Activated naive CD8-positive, alpha-beta T cell treated with anti-CD3 and anti-CD28 coated beads, Interleukin-2, amount 50 U/mL, for 24 hours (primary cell): Measurements from ENCODE around the gene WBP2.
A peak's percentile ranks its signal among the peaks of the same experiment; 100 is the strongest.

Experiments used
- ATAC-seq: fragments of 150-1000 bp; cut with Tn5 transposase; one replicate; pipeline ENCODE4 v1.10.0; 2021
- DNase-seq: peaks from one replicate; pipeline ENCODE4 v3.0.0; 2021
- H3K27ac Mint-ChIP-seq: one replicate; pipeline ENCODE4 v1.8.0; 2021; ENCODE audit warnings: mild to moderate bottlenecking, mixed read lengths
- H3K27me3 Mint-ChIP-seq: one replicate; pipeline ENCODE4 v1.8.0; 2021; ENCODE audit warnings: mixed read lengths
- H3K36me3 Mint-ChIP-seq: one replicate; pipeline ENCODE4 v1.8.0; 2021; ENCODE audit warnings: low read depth, mixed read lengths
- H3K4me1 Mint-ChIP-seq: one replicate; pipeline ENCODE4 v1.8.0; 2021; ENCODE audit warnings: mixed read lengths
- H3K4me3 Mint-ChIP-seq: one replicate; pipeline ENCODE4 v1.8.0; 2021; ENCODE audit warnings: mild to moderate bottlenecking, moderate library complexity, mixed read lengths
- H3K9me3 Mint-ChIP-seq: one replicate; pipeline ENCODE4 v1.8.0; 2021; ENCODE audit warnings: mixed read lengths

The WBP2 gene

DNA sequence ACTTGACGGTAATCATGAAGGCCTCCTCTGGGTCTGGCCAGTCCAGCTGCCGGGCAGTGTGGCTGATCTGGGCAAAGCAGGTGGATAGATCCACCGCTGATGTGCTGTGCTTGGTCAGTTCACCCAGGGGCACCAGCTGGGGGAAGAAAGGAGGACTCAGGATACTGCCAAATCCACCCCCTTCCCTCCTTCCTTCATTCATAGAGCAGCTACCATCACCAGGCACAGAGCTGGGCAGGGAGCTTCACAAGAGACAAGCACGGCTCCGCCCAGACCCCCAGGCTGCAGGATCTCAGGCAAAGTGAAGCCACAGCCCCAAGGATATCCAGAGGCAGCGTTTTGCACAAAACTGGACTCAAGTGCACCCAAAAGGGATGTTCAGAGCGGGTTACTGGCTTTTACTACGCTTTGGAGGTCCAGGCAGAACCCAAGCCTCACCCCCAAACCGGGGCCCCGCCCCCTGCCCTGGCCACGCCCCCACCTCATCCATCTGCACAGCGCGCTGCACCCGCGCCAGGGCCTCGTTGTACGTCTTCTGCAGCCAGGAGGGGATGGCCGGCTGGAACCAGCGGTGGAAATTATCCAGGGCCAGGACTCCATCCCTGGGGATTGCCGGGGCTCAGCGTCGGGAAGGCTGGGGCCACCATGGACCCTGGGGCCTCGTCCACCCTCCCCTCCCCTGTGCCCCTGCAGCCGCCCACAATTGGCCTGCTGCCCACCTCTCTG lies 20.0 kb downstream of the WBP2 start:
- DNase-seq (no peak), ATAC-seq (no peak)
- H3K4me3 Mint-ChIP-seq, result no peak overlapping the region
- no peaks in the 10 kb centered on the region for H3K9me3 Mint-ChIP-seq
- H3K4me1 Mint-ChIP-seq, result peaks cover 33% of the 10 kb centered on the region
- no peak overlapping the region for H3K27ac Mint-ChIP-seq
- H3K36me3 Mint-ChIP-seq, result peaks cover 26% of the 10 kb centered on the region
- H3K27me3 Mint-ChIP-seq, result no peaks in the 10 kb centered on the region

DNA sequence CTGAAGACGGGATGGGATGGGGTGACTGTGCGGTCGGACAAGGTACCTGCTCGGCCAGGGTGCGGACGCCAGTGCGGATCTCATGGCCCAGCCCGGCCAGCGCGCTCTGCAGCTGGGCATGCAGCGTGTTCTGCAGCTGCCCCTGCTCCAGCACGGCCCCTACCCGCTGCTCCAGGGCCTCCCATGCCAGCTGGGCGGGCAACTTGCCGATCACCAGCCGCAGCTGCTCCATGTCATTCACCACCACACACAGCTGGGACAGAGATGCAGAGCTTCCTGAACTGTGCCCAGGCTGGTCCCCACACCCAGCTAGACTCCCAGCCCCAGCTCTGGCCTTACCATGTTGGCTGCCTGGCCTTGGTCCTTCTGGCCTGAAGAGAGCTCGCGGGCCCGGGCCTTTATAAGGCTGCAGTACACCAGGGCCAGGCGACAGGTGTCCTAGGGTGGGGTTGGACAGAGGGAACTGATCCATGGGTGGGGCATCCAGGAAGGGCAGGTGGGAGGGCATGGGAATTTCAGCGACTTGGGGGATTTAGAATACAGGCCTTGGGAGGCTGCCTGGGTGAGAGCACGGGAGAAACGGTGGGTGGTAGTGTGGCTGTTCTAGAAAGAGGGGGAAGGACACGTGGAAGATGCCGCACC lies 20.7 kb downstream of the WBP2 start:
- Mint-ChIP-seq H3K9me3 (no peaks in the 10 kb centered on the region), H3K27me3 (no peaks in the 10 kb centered on the region), H3K36me3 (peaks cover 31% of the 10 kb centered on the region), H3K4me3 (no peak overlapping the region), H3K4me1 (peaks cover 33% of the 10 kb centered on the region), H3K27ac (no peak overlapping the region)
- DNase-seq (no peak), ATAC-seq (no peak)

DNA sequence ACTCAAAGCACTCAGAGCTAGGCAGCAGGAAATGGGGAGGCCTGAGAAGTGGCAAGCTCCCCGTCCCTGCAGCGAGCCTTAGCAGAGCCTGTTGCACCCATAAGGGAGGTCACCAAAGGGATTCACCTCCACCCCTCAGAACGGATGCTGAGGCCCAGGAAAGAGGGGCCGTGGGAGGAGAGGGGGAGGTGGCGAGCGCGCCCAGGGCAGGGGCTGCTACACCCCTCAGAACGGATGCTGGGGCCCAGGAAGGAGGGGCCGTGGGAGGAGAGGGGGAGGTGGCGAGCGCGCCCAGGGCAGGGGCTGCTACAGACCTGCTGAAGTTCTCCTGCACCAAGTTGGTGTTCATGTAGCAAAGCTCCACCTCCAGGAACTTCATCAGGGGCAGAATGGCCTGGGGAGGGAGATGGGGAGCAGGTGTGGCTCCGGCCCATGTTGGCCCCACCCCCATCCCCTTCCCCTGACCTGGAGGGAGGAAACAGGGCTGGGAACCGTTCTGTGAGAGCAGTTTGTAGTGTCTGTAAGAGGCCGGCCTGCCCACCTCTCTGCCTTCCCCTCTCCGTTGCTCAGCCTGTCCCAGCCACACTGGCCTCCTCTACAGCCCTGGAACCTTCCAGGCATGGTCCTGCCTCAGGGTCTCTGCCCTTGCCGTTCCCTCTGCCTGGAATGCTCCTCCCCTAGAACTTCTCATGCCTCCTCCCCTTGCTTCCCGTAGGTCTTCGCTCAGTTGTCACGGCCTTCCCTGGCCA lies 22.3 kb downstream of the WBP2 start:
- Mint-ChIP-seq H3K9me3 (no peaks in the 10 kb centered on the region), H3K4me3 (peak overlapping the region; percentile 75), H3K36me3 (peaks cover 30% of the 10 kb centered on the region), H3K4me1 (peaks cover 39% of the 10 kb centered on the region), H3K27ac (peak overlapping the region; percentile 95), H3K27me3 (no peaks in the 10 kb centered on the region)
- peak; percentile 26 for DNase-seq
- ATAC-seq, result peak; percentile 17

DNA sequence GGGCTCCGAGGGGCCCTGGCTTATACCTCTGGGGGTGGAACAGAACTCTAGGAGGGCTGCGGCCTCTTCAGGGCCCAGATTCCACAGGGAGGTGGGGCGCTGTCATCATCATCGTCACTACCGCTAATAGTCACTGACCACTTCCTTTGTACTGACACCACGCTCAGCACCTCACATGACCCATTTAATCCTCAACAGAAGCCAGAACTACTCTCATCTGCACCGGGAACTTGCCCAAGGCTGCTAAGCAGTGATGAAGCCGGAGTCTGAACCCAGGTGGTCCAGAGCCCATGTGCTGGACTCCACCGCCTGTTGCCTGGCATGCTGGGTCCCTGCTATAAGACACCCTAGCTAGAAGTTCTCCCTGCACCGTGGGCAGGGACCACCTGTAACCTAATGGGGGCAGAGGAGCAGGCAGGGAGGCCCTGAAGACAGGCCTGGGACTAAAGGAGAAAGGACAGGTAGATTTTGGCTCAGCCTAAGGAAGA lies 22.9 kb downstream of the WBP2 start:
- no peaks in the 10 kb centered on the region for H3K27me3 Mint-ChIP-seq
- H3K9me3 Mint-ChIP-seq, result no peaks in the 10 kb centered on the region
- H3K4me3 Mint-ChIP-seq, result peak overlapping the region; percentile 75
- ATAC-seq (peak; percentile 68), DNase-seq (peak; percentile 59)
- H3K4me1 Mint-ChIP-seq, result peaks cover 40% of the 10 kb centered on the region
- H3K27ac Mint-ChIP-seq, result peak overlapping the region; percentile 95
- H3K36me3 Mint-ChIP-seq, result peaks cover 26% of the 10 kb centered on the region

DNA sequence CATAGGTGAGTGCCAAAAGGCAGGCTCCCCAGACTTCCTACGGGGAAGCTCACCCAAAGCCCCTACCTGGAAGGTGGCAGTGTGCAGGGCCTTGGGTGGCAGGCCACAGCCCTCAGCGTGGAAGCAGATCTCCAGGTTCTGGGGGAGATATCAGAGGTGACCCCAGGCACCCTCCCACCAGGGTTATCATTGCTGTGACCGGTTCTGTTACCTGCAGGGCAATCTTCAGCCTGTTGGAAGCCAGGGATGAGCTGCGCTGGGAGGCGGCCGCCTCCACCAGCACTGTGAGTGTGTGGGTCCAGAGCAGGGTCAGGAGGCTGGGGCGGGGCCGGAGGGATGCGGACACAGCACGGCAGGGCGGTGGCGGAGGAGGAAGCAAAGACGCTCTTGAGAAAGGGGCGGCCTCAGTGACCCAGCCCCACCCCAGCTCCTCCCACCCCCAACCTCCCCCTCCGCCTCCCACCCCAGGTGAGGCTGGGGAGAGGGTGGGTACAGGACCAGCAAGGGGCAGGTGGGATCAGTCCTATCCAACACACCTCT lies 24.0 kb downstream of the WBP2 start:
- H3K9me3 Mint-ChIP-seq, result no peaks in the 10 kb centered on the region
- DNase-seq, result no peak
- H3K4me3 Mint-ChIP-seq, result no peak overlapping the region
- no peaks in the 10 kb centered on the region for H3K27me3 Mint-ChIP-seq
- no peak overlapping the region for H3K27ac Mint-ChIP-seq
- H3K4me1 Mint-ChIP-seq, result peaks cover 40% of the 10 kb centered on the region
- H3K36me3 Mint-ChIP-seq, result peaks cover 26% of the 10 kb centered on the region
- no peak for ATAC-seq

DNA sequence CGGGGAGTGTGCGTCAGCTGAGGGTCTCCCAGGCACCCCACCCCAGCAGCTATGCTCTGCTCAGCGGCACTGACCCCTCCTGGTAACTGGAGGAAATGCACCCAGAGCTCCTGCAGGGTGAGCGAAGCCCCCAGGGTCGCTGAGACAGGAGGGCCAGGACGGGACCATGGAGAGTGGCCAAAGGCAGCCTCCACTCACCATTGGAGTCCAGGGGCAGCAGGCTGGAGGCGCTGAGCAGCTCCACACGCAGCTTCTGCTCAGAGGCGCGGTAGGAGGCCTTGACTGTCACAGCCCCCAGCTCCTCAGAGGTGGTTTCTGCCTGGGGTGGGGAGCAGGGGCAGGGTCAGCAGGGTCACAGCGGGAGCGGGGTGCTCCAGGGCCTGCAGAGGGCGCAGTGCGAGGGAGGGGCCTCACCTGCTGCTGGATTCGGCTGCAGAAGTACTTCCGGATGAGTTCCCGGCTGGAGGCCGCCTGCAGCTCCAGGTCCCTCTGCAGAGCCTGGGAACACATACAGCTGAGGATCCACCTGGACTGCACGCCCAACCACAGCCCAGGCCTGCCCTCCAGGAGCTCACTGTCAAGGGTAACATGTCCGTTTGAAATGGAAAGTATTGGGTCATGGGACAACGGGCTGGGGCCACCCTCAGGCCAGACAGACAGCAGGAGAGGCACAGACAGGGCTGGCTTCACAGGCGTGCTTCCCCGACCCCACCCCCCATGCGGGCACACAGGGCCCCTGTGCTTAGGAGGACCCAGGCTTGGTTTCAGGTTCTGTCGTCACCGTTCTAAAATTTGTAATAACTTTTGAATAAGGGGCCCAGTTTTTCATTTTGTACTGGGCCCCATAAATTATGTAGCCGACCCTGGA lies 24.7 kb downstream of the WBP2 start:
- ATAC-seq, result no peak
- Mint-ChIP-seq H3K27ac (no peak overlapping the region), H3K4me1 (peaks cover 40% of the 10 kb centered on the region), H3K36me3 (peaks cover 26% of the 10 kb centered on the region), H3K27me3 (no peaks in the 10 kb centered on the region), H3K4me3 (no peak overlapping the region), H3K9me3 (no peaks in the 10 kb centered on the region)
- peak; percentile 54 for DNase-seq

DNA sequence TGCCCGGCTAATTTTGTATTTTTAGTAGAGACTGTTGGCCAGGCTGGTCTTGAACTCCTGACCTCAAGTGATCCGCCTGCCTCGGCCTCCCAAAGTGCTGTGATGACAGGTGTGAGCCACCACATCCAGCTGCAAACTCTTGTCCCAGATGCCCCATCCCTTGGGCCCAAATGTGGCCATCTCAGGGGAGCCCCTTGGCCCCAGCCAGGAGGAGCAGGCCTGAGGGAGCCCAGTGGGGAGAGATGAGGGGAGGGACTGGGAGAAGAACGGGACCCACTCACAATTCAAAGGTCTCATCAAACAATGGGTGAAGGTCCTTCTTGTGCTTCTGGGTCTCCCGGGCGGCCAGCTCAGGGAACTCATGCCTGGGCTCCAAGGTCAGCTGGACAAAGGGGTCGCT lies 25.4 kb downstream of the WBP2 start:
- ATAC-seq, result no peak
- DNase-seq, result no peak
- Mint-ChIP-seq H3K9me3 (no peaks in the 10 kb centered on the region), H3K36me3 (peaks cover 26% of the 10 kb centered on the region), H3K4me3 (no peak overlapping the region), H3K4me1 (peaks cover 37% of the 10 kb centered on the region), H3K27ac (no peak overlapping the region), H3K27me3 (no peaks in the 10 kb centered on the region)

DNA sequence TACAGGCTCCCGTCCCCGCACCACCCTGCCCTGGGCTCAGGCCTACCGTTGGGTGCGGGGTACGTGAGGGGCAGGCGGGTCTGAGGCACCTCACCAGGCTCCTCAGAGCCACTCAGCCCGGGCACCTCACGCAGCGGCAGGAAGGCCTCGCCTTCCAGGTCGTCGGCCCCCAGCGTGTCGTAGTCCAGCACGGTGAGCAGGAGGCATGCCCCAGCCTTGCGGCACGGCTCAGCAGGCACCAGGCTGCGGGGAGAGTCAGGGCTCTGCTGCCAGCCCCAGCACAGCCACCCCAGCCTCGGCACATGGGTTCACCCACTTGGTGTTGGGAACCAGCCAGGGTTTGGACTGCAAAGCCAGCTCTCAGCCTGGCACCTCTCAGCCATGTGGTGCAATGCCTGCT lies 26.4 kb downstream of the WBP2 start:
- ATAC-seq, result no peak
- H3K36me3 Mint-ChIP-seq, result peaks cover 20% of the 10 kb centered on the region
- no peak overlapping the region for H3K27ac Mint-ChIP-seq
- H3K27me3 Mint-ChIP-seq, result no peaks in the 10 kb centered on the region
- H3K4me3 Mint-ChIP-seq, result no peak overlapping the region
- H3K9me3 Mint-ChIP-seq, result no peaks in the 10 kb centered on the region
- H3K4me1 Mint-ChIP-seq, result peaks cover 27% of the 10 kb centered on the region
- DNase-seq, result no peak

DNA sequence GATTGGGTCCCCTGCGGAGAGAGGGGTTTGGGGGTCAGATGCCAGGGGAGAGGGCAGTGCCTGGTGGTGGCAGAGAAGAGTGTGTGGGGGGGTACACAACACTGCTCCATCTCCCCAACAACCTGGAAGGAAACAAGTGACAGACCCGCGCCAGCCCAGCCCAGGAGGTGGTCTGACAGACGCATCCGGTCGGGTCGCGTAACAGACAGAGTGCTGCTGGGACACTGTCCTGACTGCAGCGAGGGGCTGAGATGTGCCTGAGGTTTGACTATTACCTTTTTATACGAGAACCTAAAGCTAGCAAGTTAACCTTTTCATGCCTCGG lies 27.1 kb downstream of the WBP2 start:
- Mint-ChIP-seq H3K27ac (peak overlapping the region; percentile 67), H3K4me1 (peaks cover 20% of the 10 kb centered on the region), H3K27me3 (no peaks in the 10 kb centered on the region), H3K4me3 (no peak overlapping the region), H3K9me3 (no peaks in the 10 kb centered on the region), H3K36me3 (peaks cover 15% of the 10 kb centered on the region)
- ATAC-seq, result no peak
- DNase-seq, result no peak

DNA sequence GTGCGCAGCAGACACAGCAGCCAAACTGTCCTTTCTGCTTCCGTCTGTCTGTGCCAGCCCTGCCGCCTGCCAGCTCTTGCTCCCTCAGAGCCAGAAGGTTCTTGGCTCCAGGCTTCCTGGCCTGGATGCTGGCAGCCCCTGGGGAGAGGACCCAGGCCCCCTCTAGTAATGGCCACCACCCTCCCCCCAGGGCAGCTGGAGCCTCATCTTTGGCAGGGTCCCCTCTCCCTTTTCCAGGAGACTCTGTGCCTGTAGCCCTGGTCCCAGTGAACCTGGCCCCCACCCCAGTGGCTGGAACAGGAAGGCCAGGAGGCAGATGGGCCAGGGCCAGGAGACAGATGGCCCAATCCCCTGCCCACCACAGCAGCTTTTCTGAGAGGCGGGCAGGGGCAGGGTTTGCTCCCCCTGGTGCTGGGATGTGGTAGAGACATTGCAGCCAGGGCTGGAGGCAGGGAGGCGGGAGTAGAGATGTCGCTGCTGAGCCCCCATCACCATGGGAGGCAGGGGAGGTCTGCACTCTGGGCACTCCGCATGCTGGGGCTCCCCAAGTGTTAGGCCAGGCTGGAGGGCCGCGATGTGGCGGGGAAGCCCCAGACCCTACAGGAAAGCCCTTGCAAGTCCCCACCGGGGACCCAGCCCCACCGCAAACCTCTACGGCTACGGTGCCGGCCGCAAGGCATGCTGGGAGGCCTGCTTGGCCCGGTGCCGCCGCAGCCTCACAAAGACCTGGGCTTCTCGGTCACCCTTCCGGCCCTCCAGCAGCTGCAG lies 27.6 kb downstream of the WBP2 start:
- Mint-ChIP-seq H3K9me3 (no peaks in the 10 kb centered on the region), H3K36me3 (peaks cover 14% of the 10 kb centered on the region), H3K4me1 (peaks cover 16% of the 10 kb centered on the region), H3K4me3 (no peak overlapping the region), H3K27me3 (no peaks in the 10 kb centered on the region), H3K27ac (peak overlapping the region; percentile 67)
- DNase-seq, result peak; percentile 69
- peak; percentile 44 for ATAC-seq

DNA sequence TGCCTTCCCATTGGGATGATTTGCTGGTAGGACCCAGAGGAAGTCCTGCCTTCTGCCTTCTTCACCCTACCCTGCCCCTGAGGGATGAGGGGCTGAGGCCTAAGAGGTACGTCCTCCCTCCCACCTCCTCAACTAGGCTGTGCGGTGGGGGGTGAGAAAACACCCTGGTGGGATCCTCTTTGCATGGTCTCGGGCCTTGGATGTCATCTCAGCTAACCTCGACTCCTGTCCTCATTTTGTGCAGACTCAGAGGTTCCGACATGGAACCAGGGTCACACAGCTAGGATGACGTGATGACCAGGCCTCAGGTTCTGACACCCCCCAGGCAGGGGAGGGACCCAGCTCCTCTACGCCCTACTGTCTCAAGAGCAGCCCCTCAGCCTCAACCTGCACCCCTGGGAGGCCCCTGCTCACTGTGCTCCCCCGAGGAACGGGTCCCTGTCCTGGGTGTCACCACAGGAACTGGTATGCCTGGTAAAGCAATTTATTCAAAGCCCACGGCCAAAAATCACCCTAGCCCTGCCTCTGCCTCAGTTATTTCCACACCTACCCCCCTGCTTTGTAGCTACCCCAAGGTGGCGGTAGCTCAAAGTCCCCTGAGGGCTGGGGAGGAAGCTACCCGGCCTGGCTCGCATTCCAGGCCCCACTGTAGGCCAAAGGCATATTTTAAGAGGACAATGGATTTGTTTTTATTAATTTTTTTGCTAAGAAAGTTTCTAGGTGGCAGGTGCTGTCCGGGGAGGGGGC lies 28.4 kb downstream of the WBP2 start:
- no peak for ATAC-seq
- no peak for DNase-seq
- Mint-ChIP-seq H3K27me3 (no peaks in the 10 kb centered on the region), H3K4me3 (no peak overlapping the region), H3K27ac (no peak overlapping the region), H3K9me3 (no peaks in the 10 kb centered on the region), H3K36me3 (peaks cover 9% of the 10 kb centered on the region), H3K4me1 (peaks cover 16% of the 10 kb centered on the region)

DNA sequence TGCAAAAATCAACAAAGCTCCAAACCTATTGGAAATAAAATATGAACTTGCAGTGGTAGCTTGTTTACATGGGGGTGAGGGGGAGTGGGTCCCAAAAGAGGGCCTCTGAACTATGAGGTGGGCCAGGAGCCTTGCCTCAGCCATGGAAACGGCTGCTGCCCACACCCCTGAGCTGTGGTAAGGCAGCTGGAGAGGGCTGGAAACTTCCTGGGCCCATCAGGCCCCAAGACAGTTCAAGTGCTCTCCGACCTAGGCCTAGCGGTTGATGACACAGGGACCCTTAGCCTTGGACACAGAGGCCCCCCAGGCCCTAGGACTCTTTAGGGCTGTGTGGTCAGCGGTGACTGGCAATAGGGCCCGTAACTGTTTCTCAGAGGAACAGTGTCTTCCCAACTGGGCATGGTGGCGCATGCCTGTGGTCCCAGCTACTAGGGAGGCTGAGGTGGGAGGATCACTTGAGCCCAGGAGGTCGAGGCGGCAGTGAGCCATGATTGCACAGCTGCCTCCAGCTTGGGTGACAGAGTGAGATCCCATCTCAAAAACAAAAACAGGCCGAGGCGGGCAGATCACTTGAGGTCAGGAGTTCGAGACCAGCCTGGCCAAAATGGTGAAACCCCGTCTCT lies 29.3 kb downstream of the WBP2 start:
- Mint-ChIP-seq H3K27ac (no peak overlapping the region), H3K27me3 (no peaks in the 10 kb centered on the region), H3K36me3 (peaks cover 13% of the 10 kb centered on the region), H3K9me3 (no peaks in the 10 kb centered on the region), H3K4me1 (peaks cover 22% of the 10 kb centered on the region), H3K4me3 (no peak overlapping the region)
- no peak for DNase-seq
- ATAC-seq, result no peak

DNA sequence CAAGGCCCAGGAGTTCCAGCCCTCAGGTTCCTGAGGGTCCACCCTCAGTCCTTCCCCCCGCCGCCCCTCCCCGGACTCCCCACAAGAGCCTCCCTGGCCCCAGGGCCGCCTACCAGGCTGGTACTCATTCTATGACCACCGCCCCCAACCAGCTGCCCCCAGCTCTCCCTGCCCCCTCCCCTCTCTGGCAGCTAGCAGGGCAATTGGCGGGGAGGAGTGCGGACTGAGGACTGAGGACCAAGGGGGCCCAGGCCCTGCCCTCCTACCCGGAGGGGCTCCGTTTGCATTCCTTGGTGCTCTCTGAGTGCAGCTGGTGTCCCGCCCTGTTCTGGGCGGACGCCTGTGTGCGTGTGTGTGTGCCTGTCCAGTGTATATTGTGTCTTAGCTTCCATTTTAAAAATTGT lies 30.0 kb downstream of the WBP2 start:
- H3K4me1 Mint-ChIP-seq, result peaks cover 23% of the 10 kb centered on the region
- ATAC-seq (no peak), DNase-seq (no peak)
- H3K27me3 Mint-ChIP-seq, result no peaks in the 10 kb centered on the region
- peaks cover 9% of the 10 kb centered on the region for H3K36me3 Mint-ChIP-seq
- peak overlapping the region; percentile 68 for H3K27ac Mint-ChIP-seq
- no peak overlapping the region for H3K4me3 Mint-ChIP-seq
- no peaks in the 10 kb centered on the region for H3K9me3 Mint-ChIP-seq
